ENCODE results near the gene STX8.
"Not testable (repeated sequence)": the region's sequence is repeated elsewhere in the genome, so short reads cannot be mapped to it uniquely, and the experiment has no call there.

Gene STX8

DNA sequence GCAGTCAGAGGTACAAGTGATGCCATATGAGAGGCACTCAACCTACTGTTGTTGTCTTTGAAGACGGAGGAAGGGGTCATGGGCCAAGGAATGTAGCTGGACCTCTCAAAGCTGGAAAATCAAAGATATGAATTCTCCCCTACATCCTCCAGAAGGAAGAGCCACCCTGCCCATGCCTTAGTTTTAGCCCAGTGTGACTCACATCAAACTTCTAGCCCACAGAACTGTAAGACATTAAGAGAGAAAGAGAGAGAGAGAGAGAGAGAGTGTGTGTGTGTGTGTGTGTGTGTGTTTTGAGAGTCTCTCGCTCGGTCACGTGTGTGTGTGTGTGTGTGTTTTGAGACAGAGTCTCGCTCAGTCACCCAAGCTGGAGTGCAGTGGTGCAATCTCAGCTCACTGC lies 87.1 kb downstream of the STX8 start:
- DNase-seq = no peak

DNA sequence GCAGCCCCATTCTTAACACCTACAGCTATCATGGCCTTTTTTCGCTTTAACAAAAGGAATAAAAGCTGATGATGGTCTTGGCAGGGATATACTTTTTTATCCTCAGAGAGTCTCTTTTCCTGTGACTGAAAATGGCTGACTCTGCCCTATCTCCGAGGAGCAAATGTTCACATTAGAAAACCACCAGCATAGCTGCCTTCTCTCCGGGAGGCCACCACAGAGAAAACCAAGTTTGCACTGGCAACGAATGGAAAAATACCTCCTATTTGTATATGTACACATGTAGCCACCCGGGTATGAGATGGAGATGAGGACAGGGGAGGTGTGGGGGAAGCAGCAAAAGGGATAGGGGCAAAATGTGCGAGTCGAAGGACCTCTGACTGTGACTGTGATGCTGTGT lies 88.2 kb downstream of the STX8 start:
- DNase-seq = no peak

DNA sequence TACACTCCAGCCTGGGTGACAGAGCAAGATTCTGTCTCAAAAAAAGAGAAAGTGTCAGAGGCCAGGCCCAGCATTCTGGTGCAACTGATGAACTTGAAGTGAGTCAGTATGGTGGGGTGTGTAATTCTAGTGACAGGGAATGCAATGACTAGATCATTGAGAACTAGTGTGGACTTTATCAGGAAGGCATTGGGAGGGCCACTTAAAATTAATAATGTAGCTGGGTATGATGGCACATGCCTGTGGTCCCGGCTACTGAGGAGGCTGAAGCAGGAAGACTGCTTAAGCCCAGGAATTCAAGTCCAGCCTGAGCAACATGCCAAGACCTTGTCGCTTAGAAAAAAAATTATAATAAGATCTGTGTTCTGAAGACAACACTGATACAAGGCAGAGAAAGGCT lies 90.8 kb downstream of the STX8 start:
- DNase-seq = no peak

DNA sequence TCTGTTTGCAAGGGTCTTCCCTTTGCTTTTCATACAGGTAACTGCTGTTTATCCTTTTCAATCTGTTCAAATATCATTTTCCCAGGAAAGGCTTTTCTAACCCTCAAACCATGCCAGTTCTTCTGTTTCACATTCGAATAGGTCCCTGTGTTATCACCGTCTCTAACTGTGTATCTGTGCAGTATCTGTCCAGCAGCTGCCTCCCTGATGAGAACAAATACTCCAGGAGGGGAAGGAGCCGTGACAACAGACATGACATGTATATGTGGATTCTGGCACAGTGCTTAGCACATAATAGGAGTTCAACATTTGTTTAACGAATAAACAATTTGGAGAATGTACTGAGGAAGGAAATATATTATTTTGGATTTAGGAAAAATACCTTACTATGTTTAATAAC lies 95.7 kb downstream of the STX8 start:
- peak; percentile 72 for DNase-seq

DNA sequence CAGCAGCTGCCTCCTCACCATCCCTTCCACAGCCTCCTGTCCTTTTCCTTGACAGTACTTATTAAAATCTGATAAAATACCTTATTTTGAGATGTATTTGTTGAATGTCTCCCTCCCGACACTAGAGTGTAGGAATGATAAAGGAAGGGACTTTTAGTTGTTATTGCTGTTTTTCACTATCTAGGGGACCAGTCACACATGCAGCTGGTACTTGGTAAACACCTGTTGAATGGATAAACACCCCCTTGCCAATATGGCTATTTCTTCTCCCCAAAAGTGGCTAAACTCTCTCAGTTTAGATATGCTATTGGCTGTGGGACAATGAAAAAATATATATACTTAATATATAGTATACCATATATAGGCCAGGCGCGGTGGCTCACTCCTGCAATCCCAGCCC lies 96.7 kb downstream of the STX8 start:
- no peak for DNase-seq

DNA sequence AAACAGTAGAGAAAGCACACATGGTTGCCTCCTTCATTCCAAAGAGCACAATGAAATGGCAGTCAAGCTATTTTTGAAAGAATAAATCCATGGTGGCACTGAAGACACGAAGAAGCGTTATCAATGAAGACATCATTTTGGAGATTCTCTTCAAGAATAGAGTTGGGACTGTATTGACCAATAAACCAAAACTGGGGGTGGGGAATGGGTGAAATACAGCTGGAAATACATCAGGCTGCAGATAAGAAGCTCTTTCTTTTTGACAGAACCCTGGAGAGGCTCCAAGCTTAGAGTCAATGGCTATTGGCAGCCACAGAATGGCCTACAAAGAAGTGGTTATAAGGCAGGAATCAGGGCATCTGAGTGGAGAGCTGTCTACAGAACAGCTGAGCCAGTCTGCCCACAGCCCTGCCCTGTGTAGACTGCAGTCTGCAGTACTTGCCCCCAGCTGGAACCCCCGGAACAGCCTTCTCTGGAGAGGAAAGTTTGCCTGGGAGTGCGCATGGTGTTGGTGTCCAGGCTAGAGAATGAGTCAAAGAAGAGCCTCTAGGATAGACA lies 100.4 kb downstream of the STX8 start:
- no peak for DNase-seq

DNA sequence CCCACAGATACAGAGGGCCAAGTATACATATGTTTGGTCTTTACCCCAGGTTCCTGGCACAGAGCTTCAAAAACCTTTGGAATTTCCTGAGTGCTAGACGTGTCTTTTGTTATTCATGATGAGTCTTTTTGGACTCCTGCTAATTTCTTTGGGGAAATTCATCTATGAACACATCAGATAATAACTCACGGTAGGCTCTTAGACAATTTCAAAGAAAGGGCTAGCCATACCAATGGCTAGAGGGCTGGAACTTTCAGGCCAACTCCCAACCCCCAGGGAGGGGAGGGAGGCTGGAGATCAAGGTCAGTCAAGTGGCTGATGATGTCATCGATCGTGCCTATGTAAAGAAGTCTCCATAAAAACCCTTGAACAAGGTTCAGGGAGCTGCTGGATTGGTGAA lies 101.9 kb downstream of the STX8 start:
- no peak for DNase-seq

DNA sequence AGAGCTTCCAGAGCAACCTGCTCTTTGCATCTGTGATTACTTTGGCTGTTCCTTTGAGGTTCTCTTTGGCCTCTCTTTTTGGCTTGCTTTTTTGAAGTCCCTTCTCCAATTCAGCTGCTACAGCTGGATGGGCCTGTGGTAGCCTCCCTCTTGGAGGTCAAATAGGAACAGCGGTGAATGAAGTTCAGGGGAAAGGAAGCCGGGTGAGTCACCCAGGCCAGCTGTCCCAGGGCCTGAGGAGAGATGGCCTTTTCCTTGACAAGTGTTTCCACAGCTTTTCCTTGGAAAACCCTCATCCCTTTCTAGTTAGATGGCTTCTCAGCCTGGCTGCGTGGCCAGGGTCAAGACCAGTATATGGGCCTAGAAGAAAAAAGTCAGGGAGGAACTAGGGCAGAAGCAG lies 103.1 kb downstream of the STX8 start:
- DNase-seq = no peak

DNA sequence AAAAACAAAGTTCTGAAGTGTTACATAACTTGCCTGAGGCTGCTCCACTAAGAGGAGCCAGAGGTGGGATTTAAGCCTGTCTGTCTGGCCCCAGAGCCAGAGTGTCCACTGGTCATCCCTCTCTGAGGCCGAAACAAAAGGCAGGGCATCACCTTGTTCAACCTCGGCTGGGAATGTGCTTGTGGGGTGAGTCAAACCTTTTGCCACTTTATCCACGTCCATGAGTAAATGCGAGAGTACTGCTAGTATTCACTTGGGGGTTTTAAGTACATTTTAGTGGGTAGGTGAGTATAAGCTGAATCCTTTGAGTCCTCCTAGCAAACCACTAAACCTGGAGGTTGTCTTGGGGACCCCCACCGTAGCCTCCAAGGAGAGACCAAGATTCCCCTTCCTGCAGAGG lies 103.5 kb downstream of the STX8 start:
- DNase-seq = no peak

DNA sequence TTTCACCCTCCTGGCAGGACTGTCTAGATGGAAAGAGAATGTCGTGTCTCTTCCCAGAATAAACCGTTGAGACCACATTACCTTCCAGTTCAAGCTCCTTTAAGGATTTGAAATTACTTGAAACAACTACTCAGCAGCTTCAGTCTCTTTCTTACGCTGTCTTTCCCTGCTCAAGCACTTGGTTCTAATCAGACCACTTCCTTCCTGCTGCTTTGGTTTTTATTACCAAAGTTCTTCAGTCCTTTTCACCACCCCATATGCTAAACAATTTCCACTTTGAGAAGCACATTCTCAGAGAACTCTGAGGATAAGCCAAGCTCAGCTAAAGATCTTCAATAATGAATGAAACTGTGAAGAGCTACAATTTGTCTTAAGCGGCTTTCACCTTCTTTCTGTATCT lies 105.4 kb downstream of the STX8 start:
- DNase-seq = no peak

DNA sequence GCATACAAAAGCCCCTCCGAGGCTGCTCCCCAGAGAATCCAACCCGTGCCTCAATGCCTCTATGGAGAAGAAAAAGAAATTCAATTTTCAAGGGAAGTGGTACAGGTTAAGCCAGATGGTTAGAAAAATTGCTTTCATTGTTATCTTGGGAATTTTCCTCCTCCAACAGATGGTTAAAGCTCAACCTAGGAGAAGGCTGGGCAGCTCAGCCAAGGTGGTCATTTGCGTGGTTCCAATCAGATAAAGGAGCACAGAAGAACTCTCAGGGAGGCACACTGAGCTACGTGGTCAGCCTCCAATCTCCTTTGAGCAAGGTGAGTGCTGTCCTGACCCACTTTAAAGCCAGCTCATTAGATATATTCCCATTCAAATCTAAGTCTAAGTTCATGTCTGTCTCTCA lies 106.7 kb downstream of the STX8 start:
- no peak for DNase-seq

DNA sequence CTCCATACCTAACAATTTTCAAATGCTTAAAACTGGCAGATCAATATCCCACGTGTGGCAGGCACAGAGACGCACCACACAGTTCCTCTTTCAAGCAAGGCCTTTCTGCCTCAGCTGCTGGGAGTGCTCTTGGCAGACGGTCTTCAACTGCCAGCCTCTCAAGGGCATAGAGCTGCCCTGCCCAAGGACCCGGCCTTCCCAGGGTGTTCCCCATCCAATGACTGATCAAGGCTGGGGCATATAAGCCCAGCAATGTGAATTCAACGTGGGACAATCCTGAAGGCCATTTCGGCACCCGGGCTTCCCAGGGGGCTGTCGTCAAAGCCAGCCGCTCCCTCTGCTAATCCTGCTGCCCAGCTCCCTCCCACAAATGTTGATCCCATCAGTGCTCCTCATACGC lies 107.1 kb downstream of the STX8 start:
- DNase-seq = no peak

DNA sequence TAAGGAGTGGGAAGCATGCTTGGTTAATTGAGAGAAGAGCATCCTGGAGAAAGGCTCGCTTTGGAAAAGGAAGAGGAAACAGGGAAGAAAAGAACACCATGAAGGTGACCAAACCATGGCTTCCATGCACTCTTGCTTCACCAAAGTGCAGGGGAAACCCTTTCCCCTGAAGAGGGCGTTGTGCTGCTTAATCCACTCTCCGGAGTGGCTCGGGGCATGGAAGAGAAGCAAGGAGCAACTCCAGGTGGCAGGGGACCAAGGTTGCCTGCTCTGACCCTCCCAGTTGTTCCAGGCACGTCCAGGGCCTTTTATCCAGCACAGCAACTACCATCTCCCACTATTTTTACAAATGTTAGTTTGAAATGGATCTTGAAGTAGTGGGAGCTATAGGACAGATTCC lies 108.1 kb downstream of the STX8 start:
- no peak for DNase-seq

DNA sequence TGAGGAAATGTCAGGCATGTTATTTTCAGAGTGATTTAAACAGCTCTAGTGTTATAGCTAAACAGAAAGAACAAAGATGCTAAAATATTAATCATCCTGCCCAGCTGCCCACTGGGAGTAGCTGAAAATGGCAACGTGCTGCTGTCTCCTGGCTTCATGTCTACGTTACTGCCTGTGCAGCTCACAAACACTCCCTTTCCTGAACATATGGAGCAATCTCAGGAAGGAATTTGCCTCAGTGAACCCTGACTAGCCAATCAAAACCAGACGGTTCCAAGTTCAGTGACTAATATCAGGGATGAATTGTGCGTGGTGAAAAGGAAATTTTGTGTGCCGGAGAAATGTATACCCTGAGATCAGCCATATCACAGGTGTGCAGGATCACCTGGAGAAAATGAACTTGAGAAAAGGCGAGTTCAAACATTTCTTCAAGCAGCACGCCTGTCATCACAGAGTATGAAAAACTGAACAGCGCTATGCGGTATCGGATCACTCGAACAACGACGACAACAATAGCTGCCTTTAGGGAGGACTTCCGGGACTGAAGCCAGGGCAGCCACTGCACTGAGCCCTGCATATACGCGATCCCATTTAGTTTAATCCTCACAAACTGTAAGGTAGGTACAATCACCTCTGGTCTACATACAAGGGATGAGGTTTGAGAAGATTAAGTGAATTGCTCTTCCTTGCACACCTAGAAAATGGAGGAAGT lies 110.3 kb downstream of the STX8 start:
- no peak for DNase-seq

DNA sequence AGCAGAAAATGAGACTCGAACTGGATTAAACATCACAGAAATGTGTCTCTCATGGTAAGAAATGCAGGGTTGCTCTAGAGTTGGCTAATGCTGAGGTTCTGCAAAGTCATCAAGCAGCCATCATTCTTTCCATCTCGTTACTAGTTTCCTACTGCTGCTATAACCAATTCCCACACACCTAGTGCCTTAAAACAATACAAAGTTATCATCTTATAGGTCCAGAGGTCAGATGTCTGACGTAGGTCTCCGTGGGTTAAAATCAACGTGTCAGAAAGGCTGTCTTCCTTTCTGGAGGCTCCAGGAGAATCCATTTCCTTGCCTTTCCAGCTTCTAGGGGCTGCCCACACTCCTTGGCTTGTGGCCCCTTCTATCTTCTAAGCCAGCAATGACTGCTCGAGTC lies 118.6 kb downstream of the STX8 start:
- DNase-seq = no peak

DNA sequence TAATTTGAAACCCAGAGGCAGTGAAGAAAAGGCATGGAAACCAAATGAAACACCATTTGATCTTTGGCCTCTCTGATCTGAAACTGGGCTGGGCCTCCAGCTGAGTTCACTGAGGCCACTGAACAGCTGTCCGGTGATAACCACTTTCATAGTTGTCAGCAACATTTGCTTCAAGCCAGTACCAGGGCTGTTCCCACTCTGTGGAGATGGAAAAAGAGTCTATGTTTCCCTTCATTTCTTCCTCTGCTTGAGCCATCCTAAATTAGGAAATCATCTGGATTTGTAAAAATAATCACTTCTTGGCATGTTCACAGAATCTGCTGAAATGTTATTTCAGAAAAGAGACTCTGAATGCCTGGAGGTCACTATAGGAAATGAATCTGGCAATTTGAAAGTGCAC lies 119.3 kb downstream of the STX8 start:
- DNase-seq = no peak

DNA sequence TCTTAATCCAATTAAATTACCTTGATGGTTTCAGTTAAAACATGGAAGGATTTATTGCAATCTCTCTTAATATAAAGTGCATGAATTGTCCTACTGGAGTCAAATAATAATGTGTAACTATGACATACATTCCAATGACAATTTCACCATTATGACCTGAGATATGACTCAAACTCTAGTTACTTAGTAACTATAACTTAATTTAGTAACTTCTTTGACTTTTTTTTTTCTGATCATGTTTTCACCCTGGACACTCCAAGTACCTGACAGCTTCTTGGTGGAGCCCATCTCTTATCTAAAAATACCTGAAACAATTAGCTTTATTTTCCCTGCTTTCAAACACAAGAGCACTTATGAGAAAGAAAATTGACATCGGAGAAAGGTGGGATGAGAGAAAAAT lies 123.7 kb downstream of the STX8 start:
- DNase-seq = no peak

DNA sequence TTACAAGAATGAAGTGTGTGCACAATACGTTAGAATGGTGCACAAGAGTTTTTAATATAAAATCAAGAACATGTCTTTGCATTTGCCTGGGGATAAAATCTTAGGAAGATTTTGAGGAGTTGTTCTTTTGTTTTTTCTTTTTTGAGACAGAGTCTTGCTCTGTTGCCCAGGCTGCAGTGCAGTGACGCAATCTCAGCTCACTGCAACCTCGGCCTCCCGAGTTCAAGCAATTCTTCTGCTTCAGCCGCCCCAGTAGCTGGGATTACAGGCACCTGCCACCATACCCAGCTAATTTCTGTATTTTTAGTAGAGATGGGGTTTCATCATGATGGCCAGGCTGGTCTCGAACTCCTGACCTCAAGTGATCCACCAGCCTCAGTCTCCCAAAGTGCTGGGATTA lies 128.3 kb downstream of the STX8 start:
- DNase-seq = not testable (repeated sequence)

DNA sequence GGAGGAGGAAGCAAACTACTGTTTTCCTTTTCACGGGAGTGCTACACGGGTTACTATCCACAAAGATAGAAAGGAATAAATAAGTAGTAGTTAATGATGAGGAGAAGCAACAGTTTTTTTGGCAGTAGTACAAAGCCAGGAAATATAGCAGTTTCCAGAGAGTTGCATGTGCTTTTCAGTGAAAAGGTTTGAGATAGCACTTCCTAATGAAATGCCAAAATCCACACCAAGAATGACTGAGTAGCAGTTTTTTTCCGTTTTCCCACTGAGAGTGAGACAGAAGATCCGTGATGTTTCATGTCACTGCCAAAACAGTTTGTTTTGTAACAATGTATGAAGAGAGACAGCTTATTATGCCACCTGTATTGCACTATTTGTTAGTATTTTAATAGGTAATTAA lies 129.1 kb downstream of the STX8 start:
- no peak for DNase-seq

DNA sequence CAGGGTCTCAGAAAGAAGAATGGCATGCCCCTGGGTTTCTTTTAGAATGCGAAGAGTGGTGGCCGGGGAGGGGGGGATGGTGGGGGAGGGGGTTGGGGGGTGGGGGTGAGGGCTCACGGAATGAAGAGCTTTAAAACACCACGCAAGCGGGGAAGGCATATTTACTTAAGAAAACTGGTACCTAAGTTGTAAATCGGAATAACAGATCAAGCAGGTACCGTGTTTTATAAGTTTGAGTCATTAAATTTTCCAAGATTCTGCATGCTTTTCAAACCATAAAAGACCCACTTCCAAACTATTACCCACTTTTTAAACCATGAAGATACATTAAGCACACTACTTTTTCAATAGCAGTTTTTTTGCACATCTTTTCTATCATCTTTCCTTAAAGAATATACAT lies 130.2 kb downstream of the STX8 start:
- DNase-seq = no peak

DNA sequence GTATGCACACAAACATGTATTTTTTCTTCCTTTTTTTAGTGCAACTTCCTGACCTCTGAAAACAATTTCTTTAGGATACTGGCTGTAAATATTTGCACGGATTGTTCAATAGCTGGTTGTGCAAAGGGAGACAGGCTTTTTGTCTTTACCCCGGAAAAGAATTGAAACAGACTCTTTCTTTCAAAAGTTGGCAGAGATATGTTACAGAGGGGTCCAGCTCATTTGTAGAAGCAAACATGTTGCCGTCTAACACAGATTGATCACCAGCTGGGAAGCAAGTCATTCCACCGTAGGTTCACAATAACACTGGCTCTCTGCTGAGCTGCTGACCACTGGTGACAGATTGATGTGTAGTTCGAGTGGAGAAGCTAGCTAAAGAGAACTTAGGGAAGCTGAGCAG lies 130.9 kb downstream of the STX8 start:
- no peak for DNase-seq

DNA sequence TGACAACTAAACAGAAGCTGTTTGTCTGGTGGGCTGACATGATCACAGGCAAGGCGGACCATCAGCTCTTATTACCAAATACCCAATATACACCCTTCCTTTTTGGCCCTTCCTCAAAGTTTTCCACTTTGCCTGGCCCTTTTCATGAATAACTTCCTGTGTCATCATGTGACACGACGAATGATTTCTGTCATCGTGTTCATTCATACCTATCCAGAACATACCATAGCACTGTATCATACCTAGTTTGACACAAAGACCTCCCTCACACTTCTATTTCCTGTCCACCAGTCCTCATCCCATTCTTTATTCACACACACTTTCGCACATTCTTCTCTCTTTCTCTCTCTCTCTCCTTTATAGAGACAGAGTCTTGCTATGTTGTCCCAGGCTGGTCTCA lies 131.8 kb downstream of the STX8 start:
- no peak for DNase-seq

DNA sequence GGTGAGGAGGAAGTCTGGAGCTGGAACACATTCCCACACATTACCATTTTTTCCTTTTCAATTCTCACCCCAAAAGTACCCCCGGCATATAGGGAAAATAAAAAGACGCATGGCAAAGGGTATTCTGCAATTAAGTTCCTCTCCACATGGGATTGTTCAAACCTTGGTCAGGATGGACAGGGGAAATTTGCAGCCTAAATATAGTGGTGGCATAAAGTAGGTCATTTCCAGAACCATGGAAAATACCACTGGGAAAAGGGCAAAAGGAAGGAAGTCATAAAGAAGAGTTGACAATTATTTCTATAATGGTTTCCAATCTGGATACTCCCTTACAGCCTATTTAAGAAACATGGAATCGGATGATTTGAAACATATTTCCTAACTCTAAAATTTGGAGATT lies 135.8 kb downstream of the STX8 start:
- no peak for DNase-seq

DNA sequence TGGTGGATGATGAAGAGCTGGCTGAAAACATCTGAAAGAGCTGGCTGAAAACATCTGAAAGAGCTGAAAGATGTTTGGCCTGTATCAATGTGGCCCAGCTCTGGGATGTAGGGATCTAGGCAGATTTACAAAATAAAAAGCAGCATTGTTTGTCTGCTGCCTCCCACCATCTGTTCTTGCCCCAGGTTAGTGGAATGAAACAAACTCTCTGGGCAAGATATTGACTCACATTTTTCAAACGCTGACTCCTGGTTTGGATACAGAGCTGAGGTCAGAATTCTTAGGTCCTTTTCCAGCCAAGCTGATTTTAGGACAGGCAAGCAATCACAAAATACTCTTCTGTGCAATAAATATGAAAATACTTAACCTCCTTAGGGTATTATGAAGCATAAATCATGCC lies 139.0 kb downstream of the STX8 start:
- no peak for DNase-seq

DNA sequence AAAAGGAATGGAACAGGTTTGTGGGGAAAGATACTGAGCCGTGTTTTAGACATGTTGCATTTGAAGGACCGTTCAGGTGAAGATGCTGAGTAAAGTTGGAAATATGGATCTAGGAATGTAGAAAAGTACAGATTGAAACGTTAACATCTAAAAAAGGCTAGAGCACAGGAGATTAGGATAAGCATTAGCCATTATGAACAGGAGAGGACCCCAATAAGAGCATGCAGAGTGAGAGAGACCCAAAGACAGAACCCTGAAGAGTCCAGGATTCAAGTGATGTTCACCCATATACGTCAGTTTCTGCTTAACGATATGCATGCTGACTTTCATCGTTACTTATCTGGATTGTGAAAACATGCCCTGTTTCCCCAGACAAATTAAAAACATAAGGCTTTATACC lies 140.5 kb downstream of the STX8 start:
- no peak for DNase-seq

All from NCI-H146 (cell line).